Activated naive CD4-positive, alpha-beta T cell treated with Interleukin-2 at 50 U/mL for 16 hours (primary cell): ENCODE results near the gene BBS5.
A peak's percentile ranks its signal among the peaks of the same experiment; 100 is the strongest.
"Not testable (repeated sequence)": the region's sequence is repeated elsewhere in the genome, so short reads cannot be mapped to it uniquely, and the experiment has no call there.

Experiments
- DNase-seq: peaks from one replicate; pipeline ENCODE4 v3.0.0-alpha.2; 2020

The BBS5 gene

GRCh38 chr2:169490834-169491233 lies 11.5 kb downstream of the BBS5 start:
- DNase-seq: no peak

DNA sequence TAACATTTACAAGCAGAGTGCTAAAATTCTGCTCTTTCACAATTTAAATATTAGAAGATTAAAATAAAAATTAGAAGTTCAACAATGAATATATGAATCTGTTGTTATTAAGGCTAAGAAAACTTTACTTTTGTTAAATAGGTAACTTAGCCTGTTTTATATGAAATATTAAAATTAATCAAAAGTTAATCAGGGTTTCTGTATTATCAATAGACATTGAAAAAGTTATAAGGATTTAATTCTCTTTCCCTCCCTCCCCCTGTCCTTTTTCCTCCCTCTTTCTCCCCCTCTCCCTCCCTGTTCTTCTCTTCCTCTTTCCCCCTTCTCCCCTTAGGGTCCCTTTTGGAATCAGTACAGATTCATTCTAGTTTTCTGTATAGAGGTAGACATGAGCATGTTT lies 12.1 kb downstream of the BBS5 start:
- no peak for DNase-seq

DNA sequence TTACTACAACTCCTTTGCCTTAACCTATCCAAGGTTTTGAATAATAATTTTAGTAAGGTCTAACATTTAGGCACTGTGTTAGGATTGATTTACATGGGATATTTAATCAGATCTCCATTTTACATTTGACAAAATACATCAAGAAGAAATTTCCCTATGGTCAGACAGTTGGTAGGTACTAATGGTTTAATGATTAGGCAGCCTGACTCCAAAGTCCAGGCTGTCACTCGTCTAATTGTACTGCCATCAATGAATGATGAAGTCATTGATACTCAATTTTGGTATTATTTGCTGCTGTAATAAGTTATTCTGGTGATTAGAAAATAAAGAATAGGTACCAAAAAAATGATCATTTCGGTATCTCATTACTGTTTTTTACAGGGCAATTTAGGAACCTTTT lies 14.1 kb downstream of the BBS5 start:
- DNase-seq: no peak

GRCh38 chr2:169495310-169495928 lies 16.1 kb downstream of the BBS5 start:
- DNase-seq: no peak

DNA sequence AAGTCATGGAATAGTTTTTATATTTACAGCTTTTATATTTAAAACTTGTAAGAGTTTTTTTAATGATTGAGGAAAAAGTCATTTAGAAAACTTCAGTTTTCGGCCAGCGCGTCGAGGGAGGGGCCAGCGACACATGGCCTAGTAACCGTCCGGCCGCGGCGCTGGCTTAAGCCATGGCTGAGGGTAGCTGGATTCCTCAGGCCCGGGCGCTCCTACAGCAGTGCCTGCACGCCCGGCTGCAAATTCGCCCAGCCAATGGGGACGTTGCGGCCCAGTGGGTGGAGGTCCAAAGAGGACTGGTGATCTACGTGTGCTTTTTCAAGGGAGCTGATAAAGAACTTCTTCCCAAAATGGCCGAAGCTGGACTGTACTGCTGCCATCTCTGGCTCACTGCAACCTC lies 25.4 kb downstream of the BBS5 start:
- DNase-seq: no peak

GRCh38 chr2:169507698-169508097 lies 28.4 kb downstream of the BBS5 start:
- no peak for DNase-seq

GRCh38 chr2:169509298-169509885 lies 30.1 kb downstream of the BBS5 start, which contains the start of gene KLHL41:
Gene KLHL41 (plus strand): TSS chr2:169509702. CDS start chr2:169509779, 77 bp downstream.
- DNase-seq: no peak

GRCh38 chr2:169509955-169510354 lies 30.7 kb downstream of the BBS5 start:
- DNase-seq: no peak

DNA sequence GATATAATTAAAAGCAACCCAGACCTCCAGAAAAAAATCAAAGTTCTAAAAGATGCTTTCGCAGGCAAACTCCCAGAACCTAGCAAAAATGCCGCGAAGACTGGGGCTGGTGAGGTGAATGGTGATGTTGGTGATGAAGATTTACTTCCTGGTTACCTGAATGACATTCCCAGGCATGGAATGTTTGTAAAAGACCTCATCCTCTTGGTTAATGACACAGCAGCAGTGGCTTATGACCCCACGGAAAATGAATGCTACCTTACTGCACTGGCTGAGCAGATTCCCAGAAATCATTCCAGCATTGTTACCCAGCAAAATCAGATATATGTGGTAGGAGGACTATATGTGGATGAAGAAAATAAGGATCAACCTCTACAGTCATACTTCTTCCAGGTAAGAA lies 31.2 kb downstream of the BBS5 start:
- DNase-seq: no peak

DNA sequence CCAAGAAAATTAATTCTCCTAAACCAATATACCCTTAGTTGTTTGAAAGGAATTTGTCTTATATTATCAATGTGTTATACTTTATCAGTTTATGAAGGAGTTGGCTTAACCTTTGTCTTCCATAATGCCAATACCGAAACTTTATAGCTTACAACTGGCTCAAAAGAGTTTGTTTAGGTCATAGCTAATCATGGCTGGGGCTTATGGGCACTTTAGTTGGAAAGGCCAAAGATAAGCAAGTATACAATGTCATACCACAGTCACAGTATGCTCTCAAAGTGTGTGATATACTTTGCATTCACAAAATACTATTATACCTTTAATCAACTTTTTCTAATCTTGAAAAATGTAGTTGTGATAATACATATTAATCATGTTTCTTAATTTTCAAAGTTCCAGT lies 32.5 kb downstream of the BBS5 start:
- no peak for DNase-seq

DNA sequence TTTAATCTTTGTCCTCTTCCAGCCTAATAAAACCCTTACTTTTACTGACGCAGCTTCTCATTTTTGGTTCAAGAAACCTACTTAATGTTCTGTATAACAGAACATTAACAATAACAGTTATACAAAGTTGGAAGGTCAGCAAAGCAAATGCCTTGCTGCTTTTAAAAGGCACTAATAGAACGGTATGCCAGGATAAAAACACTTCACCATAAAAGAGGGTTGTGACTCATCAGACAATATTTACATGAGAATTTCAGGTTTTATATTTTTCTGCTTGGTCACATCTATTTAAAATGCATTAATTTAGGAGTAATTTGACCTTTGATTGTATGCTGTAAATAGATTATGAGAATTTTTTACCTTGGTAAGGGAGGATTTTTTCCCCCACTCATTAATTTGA lies 33.2 kb downstream of the BBS5 start:
- no peak for DNase-seq

DNA sequence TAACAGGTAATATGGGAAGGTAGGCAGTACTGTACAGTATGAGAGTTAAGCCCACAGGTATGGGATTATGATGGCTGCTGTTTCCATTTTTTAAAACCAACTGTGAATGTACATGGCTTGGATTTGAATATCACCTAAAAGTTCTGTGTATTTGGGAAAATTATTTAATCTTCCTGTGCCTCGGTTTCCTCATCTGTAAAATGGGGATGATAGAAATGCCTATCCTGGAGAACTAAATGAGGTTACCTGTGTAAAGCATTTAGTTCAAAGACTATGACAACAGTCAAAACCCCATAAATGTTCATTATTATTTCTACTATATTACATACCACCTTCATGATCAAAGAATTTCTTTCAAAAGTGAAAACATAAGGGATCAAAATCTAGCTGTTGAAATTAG lies 33.8 kb downstream of the BBS5 start:
- DNase-seq: no peak

- no peak for DNase-seq
Observed at GRCh38 chr2:169513926-169514325, 34.6 kb downstream of the BBS5 start.

GRCh38 chr2:169514758-169515157 lies 35.5 kb downstream of the BBS5 start:
- not testable (repeated sequence) for DNase-seq

GRCh38 chr2:169516488-169516995 lies 37.2 kb downstream of the BBS5 start:
- DNase-seq: not testable (repeated sequence)

- DNase-seq: no peak
Observed at GRCh38 chr2:169520896-169521295, 41.6 kb downstream of the BBS5 start.

DNA sequence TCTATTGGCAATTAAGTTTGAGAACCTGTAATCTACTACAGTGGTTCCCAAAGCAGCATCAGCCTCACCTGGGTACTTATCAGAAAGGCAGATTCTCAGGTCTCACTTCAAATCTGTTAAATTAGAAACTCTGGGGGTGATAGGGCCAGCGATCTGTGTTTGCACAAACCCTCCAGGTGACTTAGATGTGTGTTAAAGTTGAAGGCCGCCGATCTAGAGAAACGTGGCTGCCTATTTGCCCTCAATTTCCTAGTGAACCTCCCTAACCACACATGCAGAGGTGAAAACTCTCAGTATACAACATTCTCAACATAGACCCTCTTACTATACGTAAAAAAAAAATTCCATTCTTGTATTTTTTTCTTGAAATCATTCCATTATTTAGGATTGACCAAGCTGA lies 44.4 kb downstream of the BBS5 start:
- no peak for DNase-seq

GRCh38 chr2:169525434-169525833 lies 46.1 kb downstream of the BBS5 start:
- DNase-seq: no peak

DNA sequence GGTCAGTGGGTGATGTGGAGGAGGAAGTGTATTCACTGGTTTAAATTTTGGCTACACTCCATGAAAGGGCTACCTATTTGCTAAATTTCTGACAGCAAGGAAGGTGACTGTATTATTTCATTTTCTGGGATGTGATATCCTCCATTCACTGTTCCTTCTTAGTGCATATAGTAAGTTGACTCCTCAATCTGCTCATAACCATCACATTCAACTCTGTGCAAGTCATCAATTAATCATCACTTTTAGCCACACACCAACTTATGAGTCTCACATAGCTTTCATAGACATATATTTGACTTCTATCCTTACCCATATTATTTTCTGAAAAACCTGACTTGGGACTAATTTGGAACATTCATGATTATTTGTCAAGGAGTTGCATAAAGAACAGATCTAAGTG lies 47.2 kb downstream of the BBS5 start:
- DNase-seq: no peak

GRCh38 chr2:169528271-169528701 lies 49.0 kb downstream of the BBS5 start:
- peak; percentile 74 for DNase-seq

- not testable (repeated sequence) for DNase-seq
Observed at GRCh38 chr2:169539460-169539859, 60.2 kb downstream of the BBS5 start.

- no peak for DNase-seq
Observed at GRCh38 chr2:169540146-169540545, 60.9 kb downstream of the BBS5 start.

DNA sequence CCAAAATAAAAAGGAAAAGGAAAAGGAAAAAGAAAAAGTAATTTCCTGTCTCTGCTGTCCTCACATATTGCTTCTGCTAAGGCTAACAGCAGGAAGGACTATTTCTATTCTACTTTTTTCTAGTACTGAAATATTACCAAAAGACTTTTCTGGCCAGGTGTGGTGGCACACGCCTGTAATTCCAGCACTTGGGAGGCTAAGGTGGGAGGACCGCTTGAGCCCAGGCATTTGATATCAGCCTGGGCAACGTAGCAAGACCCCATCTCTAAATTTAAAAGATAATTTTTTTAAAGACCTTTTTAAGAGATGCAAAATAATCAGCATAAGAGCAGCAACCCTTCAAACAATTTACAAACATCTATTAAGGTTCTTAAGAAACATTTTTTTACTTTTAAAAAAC lies 63.1 kb downstream of the BBS5 start:
- no peak for DNase-seq

- DNase-seq: no peak
Observed at GRCh38 chr2:169546756-169547155, 67.5 kb downstream of the BBS5 start.
